ENCODE results near the gene NAPA.

DNA sequence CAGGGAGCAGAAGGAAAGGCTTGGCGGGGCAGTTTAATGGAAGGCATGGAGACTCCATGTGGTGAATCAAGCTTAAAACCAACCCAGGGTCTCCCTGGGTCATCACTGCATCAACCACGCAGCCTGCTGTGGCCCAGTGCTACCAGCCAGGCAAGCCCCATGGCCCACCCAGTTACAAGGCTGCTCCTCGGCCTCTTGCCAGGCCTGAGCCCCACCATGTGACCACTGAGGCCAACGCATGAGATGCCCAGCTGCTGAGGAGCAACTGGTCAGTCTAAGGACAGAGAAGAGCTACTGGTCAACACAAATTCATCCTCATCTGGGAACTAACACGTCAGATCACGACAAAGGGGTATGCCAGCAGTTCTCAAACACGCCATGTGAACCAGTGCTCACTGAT lies 15.5 kb downstream of the NAPA start:
- TF ChIP-seq, protein P1, sequence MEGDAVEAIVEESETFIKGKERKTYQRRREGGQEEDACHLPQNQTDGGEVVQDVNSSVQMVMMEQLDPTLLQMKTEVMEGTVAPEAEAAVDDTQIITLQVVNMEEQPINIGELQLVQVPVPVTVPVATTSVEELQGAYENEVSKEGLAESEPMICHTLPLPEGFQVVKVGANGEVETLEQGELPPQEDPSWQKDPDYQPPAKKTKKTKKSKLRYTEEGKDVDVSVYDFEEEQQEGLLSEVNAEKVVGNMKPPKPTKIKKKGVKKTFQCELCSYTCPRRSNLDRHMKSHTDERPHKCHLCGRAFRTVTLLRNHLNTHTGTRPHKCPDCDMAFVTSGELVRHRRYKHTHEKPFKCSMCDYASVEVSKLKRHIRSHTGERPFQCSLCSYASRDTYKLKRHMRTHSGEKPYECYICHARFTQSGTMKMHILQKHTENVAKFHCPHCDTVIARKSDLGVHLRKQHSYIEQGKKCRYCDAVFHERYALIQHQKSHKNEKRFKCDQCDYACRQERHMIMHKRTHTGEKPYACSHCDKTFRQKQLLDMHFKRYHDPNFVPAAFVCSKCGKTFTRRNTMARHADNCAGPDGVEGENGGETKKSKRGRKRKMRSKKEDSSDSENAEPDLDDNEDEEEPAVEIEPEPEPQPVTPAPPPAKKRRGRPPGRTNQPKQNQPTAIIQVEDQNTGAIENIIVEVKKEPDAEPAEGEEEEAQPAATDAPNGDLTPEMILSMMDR (IDR thresholded peaks at IDR 0.05) = no peak
- TF ChIP-seq POLR2A (IDR thresholded peaks at IDR 0.05) = no peak

Data from sigmoid colon (tissue), 3 donors.